Embryonic facial prominence (tissue), 1 donor: ENCODE measurements around the gene FOXO3.
"Not testable (repeated sequence)": the region's sequence is repeated elsewhere in the genome, so short reads cannot be mapped to it uniquely, and the experiment has no call there.

ENCODE experiments used
- DNase-seq: peaks from one replicate; pipeline ENCODE4 v3.0.0-alpha.2; 2016; ENCODE audit errors: extremely low spot score

The FOXO3 gene

DNA sequence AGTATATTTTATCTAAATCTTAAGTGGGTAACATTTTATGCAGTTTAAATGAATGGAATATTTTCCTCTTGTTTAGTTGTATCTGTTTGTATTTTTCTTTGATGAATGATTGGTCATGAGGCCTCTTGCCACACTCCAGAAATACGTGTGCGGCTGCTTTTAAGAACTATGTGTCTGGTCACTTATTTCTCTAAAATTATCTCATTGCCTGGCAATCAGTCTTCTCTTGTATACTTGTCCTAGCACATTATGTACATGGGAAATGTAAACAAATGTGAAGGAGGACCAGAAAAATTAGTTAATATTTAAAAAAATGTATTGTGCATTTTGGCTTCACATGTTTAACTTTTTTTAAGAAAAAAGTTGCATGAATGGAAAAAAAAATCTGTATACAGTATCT lies 123.3 kb downstream of the FOXO3 start:
- DNase-seq, result not testable (repeated sequence)

DNA sequence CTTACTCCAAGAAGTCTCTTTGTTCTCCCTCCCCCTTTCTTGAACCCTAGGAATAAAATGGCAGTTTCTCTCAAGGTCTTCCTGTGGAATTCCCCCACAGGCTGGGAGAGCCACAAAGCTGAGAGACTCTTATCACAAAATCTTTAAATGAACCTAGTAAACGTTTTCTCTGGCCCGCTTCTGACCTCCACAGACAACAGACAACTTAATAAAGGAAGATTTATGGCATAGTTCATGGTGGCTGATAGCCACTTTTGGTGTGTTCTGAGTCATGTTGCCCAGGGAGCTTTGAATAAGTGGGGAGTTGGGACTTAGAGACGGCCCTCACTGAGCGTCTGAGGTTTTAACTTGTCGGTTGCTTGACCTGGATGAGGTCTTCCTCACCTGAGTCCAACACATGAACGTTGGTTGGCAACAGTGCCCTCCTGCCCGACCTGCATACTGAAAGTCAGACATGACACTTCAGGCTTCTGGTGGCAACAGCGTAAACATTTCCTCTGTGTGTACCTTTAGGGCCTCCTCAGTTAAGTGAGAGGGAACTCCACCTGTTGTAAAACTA lies 124.1 kb downstream of the FOXO3 start:
- no peak for DNase-seq

DNA sequence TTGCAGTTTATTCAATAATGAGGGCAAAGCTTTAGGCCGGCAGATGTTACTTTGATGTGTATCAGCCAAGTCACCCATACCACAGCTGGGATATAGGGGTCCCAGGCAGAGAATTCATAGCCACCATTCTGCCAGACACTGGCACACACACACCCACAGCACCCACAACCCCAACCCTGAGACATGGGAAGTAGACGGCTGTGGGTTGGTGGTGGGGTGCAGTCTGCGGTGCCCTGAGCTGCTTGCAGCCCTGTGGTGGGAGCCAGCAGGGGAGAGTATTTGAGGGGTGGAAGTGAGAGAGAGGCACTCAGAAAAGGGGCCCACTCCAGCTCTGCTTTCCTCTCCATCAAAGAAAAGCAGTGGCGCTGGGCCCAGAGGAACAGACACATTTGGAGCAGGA lies 125.3 kb downstream of the FOXO3 start:
- DNase-seq, result no peak

DNA sequence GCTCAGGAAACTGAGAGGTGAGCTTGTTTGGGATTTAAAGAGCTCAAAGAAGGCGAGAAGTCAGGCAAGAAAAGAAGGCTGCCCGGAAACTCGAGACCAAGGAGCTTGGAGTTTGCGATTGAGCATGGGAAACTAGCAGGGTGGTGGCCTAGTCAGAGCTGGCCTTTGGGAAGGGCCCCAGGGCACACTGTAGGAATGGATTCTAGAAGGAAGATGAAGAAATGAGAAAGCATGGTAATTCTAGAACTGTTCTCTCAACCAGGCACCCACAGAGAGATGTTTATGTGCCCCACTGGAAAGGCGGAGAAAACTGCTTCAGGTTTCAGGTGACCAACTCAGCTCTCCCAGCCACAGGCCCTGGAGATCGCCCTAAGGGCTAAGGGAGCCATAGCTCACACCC lies 126.2 kb downstream of the FOXO3 start:
- no peak for DNase-seq

DNA sequence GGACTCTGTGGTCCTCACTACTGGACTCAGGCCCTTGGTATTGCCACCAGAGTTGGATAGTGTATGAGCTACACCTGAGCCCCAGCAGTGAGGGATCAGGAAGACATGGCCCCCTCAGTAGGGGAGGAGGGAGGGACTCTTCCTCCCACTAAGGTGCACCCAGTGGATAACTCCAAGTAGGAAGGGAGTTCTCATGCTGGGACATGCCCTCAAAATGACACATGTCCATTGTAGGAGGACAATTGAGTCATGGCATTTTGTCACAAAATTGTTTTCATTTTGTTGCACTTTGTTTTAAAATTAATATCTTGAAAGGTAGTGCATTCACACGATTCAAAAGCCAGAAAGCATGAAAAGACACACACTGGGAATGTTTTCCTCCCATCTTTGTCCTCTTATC lies 127.2 kb downstream of the FOXO3 start:
- no peak for DNase-seq

DNA sequence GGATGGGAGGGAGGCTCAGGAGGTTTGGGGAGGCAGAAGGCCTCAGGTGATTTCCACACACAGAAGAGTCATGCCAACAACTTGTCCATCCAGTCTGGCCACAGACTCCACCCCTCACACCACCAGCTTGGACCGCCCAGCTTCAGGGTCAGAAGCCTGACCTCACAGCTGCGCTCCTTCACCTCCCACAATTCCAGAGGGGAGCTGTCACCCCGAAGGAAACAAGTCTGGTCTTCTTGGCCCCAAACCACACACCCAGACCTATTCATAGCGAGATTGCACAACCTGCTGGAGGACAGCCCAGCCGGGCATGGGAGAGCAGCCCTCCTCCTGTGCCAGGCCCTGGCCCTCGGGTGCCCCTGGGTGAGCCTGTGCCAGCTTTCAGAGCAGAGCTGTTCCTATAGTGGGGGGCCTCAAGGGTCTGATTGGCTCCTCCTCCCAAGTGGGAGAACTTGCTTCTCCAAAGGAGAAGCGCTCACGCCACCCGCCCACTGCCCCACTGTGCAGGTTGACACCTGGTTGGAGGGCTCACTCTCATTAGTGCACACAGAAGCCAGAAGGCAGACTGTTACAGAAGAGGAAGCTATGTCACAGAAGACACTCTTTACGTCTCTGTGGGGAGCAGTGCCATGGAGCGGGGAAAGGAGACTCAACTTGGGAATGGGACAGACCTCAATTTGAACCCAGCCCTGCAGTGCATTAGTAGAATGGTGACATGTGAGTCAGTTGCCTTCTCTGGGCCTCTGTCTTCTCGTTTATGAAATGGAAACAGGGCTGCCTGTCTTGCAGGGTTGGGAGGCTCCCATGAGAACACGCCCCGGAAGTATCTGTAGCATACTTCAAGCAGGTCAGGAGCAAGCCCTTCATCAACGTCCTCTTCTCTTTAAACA lies 128.8 kb downstream of the FOXO3 start:
- no peak for DNase-seq

DNA sequence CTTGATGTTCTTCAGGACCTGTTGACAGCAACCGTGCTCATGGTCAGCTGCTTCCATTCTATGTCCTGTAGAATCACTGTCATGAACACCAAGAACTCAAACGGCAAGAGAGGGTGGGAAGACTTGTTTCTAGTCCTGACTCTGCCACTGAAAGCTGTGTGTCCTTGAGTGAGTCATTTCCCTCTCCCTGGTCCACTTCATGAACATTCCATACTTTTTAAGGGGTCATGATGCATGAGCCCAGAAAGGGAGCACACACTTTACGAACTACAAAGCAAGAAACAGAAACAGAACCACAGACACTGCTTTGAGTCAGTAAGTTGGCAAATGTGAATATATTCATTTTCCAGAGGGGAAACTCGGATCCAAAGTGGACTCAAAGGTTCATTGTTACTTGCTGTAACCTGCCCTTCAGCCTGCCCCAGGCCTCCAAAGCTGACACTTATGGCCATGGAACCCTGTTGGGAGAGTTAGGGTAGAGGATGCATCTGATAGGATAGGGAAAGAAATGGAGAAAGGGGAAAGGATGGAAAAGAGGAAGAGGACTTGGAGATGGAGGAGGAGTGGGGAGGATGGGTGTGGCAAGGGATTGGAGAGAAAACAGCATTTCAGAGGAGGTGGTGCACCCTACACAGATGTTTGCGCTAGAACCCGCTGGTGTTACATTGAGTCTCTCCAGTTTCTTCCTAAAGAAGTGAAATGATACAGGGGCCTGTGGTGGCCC lies 129.8 kb downstream of the FOXO3 start:
- no peak for DNase-seq

DNA sequence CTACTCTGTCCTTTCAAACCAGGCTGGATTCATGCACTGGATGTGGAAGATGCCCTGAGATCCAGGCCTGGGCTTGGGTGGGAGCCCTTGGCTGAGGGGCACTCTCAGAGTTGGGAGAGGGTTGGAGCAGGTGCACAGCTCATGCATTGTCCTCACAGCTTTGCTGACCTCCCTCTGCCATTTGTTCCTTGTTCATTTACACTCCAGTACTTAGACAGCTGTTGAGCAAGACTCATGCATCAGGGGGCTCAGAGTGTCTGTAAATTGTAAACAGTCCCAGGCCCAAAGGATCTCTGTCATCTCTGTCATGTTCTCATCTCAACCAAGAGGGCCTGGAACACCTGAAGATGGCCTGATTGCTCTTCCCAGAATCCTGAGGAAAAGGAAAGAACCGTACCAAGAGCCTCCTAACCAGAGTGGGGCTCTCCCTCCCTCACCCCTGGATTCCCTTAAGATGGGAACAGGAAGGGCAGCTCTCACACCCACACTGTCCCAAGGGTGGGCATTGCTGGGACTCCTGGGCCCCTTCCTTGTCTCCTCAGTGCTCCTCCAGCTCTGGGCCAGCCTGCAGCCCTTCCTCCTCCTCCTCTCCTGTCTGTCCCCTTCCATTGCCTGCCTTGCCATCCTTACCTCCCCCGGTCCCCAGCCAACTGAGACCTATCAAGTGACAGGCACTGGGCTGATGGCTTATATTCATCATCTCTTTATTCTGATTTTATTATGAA lies 132.9 kb downstream of the FOXO3 start:
- DNase-seq, result no peak

DNA sequence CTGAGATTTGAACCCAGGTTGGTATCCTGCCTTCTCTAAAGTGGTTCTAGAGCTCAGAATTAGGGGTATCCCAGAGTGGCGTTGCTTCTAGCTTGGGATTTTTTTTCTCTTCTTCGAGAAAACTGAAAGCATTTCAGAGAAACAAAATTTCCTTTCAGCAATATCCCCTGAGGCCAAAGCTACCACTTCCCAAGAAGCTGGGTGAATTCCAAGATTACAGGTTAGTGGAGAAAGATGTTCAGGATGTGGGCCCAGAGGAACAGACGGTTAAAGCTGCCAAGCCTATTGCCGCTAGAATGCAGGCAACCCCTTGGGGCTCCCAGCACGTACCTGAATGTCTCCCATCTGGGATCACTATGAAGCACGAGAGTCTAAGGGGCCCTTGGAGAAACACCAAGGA lies 134.1 kb downstream of the FOXO3 start:
- no peak for DNase-seq

DNA sequence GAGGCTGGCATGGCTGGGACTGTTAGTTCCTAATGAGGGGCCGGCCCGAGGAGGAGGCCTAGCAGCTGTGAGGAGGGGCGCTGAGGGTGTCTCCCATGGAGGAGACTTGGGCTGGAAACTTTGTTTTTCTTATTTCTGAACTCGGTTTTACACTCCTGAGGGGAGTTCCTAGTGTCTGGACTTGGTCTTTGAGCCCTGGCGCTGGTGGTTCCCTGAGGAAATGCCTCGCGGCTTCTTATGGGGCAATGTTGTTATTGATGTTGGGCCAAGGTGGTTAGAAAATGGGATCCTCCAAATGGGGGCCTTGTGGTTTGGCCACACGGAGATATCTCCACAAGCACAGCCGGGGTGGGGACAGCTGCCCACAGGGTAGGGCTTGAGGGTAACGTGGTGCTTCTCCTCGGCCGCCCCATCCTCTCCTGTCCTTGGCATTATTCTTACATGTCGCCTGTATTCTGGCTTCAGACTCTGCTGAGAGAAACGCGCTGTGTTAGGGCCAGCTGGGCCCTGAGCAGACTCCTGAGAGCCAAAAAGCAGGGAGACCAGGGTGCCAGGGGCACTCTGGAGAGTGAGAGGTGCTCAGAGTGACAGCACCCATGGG lies 136.9 kb downstream of the FOXO3 start:
- DNase-seq, result peak; percentile 20

DNA sequence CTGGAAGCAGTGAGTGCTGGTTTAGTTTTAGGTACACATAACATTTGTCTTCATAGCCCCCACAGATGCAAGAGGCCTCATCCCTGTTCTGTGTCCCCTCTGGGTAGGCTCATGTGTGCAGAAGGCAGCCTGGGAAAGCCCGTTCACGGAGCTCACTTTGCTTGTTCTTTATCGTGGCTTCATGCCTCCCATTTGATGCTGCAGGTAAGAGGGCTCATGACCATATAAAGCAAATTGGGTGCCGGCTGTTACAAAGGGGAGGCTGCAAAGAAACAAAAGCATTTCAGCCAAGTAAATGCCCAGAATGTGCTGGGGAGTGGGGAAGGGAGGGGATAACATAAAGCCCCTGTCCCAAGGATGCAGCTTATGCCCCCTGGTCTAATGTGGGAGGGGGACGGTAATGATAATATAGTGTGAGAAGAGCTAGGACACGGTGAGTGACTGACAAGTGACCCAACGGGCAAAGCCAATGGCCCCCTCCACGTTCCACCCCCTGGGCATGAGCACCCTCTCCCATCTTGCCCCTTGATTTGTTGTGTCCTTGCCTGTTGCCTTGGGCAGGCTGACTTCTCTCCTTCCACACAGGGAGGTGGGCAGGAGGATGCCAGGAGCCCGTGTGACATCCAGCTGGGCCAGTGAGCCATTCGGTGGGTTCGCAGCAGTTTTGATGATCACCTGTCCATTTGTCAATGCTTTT lies 138.0 kb downstream of the FOXO3 start:
- no peak for DNase-seq

DNA sequence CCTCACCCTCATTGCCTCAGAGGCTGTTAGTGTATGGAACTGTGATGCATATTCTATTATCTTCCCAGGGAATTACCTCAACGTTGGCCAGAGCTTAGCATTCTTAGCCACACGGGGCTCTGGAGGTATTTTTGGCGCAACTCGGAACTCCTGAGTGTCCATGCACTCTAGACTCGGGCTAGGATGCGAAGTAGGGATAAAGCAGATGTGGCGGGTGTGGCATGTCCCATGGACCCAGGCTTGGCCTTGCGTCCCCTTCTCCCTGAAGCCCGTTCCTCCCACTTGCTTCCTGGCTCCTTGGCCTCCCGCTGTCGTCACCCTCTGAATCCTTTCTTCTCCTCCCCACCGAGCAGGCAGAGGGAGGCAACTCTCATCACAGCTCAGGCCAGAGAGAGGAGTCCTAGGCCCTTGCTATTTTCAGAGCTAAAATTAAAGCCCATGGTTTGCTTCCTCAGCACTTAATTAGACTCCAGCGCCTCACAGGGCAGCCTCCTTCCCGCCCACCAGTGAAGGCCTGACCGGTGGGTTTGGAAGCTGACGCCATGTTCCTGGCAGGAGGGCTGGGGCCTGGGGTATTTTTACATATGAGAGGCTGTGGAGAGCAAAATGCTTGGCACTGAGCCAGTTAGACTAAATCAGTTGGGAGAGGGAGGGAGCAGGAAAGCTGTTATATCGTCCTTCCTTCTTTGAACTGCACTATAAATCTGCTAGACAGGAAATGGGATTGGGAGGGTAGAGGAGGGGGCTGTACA lies 138.7 kb downstream of the FOXO3 start:
- peak; percentile 18 for DNase-seq

DNA sequence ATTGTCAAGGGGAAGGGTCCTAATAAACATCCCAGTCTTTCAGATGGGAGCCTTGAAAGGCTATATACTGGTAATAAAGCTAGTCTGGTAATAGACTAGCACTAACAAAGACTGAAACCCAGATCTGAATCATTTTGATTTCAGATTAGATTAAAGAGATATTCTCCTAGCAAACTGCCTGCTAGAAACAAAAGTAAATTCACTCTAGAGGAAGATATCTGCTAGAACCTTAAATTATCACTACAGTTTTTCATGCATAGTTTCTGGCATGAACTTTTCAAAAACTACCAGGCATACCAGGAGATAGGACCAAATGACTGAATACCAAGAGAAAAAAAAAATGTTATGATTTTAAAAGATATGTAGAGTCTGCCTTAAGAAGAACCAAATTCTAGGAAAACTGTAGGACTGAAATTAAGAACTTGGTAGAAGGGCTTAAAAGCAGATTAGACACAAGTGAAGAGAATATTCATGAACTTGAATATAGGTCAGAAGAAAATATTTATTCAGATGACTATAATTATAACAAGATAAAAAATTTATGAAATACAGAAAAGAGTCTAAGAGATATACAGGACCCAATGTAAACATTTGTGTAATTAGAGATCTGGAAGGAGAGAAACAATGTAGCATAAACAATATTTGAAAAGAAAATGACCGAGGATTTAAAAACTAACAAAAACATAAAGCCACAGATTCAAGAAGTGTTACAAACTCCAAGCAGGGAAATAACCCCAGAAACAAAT lies 141.6 kb downstream of the FOXO3 start:
- DNase-seq, result no peak

DNA sequence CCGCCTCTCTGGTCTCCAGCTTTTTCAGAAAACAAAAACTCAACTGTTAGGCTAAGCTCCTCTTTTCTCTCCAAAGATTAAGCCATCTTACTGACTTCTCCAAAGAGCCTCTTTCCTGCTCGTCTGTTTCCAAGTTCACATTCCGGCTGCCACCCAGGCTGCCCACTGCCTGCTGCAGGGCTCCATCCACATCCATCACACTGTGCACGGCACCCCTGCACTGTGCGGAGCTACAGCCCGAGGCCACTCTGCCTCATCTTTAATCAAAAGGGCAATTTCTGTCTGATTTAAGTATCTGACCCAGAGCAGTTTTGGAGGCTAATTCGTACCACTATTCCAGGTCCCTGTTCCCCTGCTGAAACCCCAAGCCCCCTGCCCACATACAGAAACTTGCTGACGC lies 145.9 kb downstream of the FOXO3 start:
- no peak for DNase-seq

DNA sequence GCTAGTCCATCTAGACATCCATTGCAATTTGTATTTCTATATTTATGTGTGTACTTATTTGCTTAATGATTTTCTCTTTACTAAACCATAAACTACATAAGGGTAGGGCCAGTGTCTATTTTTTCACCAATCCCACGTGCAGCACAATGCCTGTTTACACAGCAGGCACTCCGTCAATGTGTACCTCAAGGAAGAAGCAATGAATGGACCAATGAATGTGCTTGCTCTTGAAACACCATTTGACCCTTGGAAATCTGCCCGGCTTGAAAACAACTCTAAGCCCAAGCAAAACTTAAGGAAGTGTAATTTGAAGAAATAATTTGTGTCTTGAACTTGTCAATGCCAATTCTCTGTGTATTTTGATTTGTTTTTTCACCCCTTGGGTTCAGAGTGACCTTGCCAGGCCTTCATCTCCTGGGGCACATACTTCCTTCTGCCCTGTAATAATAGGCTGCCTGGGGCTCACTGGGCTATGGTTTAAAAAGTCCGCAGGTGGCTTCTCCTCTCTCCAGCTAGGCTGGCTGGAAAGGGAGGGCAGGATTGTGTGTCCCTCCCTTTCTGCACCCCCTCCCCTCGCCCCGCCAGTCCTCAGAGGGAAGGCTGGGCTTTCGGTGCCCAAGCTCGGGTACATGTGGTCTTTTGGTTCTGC lies 146.7 kb downstream of the FOXO3 start:
- no peak for DNase-seq

DNA sequence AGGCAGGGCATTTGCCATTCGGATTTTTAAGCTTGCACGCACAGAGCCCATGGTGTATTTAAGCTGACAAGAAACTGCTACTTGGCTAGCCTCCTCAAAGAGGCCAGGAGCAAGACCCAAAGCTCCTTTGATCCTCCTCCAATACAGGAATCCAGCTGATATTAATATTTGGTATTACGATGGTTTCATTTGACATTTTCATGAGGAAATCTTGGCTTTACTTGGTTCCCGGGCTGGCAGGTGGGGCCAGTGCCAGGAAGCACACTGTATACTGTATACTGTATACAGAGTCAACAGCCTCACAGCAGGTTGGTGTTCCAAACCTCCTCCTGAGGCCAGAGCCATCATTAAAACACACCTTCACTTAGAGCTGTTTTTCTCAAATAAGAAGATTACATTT lies 149.3 kb downstream of the FOXO3 start:
- no peak for DNase-seq

DNA sequence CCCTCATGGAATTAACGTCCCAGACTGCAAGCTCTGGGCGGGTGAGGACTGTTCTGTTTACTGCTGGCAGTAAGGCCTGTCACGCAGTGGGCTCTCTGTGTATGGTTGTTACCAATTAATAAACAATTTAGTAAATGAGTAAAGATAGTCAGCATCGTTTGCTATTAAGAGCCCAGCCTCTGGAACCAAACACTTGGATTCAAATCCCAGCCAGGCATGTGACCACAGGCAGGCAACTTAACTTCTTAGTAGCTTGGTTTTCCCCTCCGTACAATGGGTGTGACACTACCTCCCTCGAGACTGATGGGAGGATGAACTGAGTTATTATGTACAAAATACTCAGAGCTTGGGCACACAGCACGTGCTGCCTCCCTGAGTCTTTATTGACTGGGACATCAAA lies 149.8 kb downstream of the FOXO3 start:
- no peak for DNase-seq

DNA sequence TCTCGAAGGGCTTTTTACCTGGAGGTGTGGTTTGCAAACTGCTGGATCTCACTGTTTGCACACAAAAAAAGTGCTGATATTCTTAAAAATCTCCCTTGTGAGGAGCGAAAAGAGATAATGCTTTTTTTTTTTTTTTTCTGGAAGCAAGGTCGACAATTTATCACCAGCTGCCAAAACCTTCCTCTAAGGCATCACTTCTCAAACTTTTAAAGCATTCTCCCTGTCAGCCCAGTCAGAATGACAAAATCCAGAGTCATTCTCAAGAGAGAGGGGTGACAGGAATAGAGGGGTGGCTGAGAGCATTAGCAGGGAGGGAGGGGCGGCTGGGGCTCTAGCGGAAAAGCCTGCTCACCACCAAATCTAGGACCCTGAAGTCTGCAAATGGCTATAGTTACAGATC lies 150.4 kb downstream of the FOXO3 start:
- no peak for DNase-seq

DNA sequence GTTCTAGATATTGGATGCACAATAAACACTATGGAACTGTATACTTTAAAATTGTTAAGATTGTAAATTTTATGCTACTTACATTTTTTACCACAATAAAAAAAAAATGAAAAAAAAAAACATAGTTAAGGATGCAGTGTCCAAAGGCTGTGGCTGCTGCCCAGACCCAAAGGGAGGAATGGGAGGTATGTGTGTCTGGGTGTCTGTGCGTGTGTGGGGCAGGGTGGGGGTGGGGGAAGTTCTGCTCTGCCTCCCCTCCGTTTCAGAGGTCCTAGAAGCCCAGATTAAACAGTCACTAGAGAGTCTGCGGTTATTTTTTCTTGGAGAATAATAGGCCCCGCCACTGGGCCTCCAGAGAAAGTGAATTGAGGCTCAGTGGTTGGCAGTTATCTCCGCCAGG lies 151.1 kb downstream of the FOXO3 start:
- no peak for DNase-seq
